GM10266 (cell line): ENCODE data around the gene NEDD4L.

Experiments
- DNase-seq: peaks from one replicate; pipeline ENCODE4 v3.0.0; 2012; ENCODE audit errors: extremely low spot score
- CTCF ChIP-seq: IDR thresholded peaks from 2 replicates; pipeline ENCODE4 v1.5.1; 2012; ENCODE audit warnings: mild to moderate bottlenecking, low read depth; ENCODE audit not compliant: control insufficient read depth, insufficient read depth; ENCODE audit errors: missing control alignments

The NEDD4L gene

DNA sequence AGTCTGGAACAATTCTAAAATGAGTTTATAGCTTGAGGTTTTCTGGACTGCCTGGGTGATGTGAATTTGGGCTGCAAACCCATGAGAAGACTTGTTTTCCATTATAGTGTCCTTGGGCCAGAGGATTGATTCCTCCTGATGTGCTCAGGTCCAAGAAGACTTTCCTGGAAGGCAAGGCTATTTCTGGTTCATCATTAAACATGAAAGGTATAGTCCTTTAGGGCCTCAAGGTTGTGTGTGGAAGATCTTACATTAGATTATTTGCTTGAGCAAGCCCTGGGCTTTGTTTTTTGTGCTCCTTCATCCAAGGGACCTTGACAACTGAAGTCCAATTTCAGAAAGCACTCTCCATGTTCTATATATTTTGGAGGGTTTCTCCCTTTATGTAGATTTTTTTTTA, 26.8 kb upstream of the NEDD4L start:
- no peak for TF ChIP-seq CTCF
- no peak for DNase-seq

DNA sequence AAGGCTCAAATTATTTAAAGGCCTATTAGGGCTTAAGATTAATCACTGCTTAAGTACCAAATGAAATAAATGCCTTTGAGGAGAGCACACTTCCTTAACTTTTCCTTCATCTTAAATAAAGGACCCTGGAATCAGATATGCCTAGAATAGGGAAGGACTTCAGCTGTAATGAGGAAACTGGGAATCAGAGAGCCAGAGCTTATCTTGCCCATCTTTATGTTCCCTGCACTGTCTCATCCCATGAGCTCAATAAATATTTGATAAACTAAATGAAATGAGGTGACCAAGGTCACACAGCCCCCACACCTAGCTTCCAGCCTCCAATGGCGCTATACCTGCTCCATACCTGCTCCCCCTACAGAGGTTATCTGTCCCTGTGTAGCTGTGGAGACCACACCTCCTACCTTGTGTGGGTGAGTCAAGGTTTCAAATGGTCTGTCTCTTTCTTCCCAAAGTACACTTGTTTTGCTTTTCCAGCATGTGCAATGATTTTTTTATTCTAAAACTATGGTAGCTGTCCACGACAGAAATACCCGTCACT, 23.4 kb upstream of the NEDD4L start:
- no peak for DNase-seq
- no peak for TF ChIP-seq CTCF

- DNase-seq, result no peak
- TF ChIP-seq CTCF, result no peak
Measured at GRCh38 chr18:58021504-58021903, 22.5 kb upstream of the NEDD4L start.

GRCh38 chr18:58023108-58023507, 20.9 kb upstream of the NEDD4L start:
- DNase-seq, result no peak
- no peak for TF ChIP-seq CTCF

DNA sequence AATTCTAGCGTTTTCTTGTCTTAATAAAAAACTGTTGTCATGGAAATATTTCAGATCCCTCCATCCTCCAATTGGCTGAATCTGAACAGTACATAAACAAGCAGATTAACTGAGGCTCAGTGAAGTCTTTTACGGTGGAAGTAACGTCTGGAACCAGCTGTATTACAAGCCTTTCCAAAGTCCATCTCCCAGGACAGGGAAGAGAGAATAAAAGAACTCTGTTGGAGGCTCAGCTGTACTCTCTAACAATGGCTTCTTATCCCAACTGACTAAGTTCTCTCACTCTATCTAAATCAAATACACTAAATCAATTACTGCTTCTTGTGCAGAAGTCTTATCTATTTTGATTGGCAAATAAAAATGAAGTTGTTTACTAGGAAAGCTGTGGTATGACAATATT, 19.9 kb upstream of the NEDD4L start:
- TF ChIP-seq CTCF, result no peak
- DNase-seq, result no peak

DNA sequence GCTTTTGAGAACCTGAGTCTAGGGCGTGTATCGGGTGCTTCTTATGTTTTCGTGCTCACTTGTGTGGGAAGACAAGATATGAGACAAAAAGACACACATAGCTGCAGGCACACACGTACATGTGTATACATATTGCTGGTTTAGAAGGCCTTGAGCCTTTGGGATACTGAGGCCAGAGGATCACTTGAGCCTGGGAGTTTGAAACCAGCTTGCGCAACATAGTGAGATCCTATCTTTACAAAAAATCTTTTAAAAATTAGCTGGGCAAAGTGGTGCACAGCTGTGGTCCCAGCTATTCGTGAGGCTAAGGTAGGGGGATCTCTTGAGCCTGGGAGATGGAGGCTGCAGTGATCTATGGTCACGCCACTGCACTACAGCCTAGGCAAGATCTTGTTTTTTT, 18.8 kb upstream of the NEDD4L start:
- no peak for DNase-seq
- no peak for TF ChIP-seq CTCF

- no peak for DNase-seq
- no peak for TF ChIP-seq CTCF
Measured at GRCh38 chr18:58025733-58026132, 18.3 kb upstream of the NEDD4L start.

DNA sequence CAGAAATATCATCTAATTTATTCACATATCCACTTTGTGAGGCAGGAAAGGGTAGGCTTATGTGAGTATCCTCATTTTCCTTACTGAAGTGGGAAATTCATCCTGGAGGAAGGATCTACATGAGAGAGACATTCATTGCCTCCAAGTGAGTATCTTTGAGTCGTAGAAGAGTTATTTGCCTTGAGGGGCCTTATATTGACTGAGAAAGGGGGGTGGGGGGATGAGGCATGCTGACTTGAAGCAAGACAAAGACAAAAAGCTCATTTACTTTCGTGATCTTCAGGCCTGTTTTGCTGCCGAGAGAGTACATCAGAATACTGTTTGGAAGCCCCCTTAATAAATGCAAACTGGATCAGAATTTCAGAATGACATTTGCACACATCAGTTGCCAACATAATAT, 17.6 kb upstream of the NEDD4L start:
- no peak for TF ChIP-seq CTCF
- no peak for DNase-seq
